Activated CD4-positive, alpha-beta T cell treated with anti-CD3 and anti-CD28 coated beads, Interleukin-2, amount 10 ng/mL, durations not matched to agents 24 days and 14 days (primary cell): Measurements from ENCODE around the gene APOL3. TPM values are rescaled to one million over a fixed set of nuclear protein-coding genes. Genes with fewer than 3 reads are reported as not detected.

Experiments used
- DNase-seq: peaks from one replicate; pipeline ENCODE4 v3.0.0; 2022
- H3K27ac Mint-ChIP-seq: one replicate; pipeline ENCODE4 v1.8.0; 2022; ENCODE audit warnings: mild to moderate bottlenecking, mixed read lengths
- H3K27me3 Mint-ChIP-seq: one replicate; pipeline ENCODE4 v1.8.0; 2022; ENCODE audit warnings: mixed read lengths
- H3K36me3 Mint-ChIP-seq: one replicate; pipeline ENCODE4 v1.8.0; 2022; ENCODE audit warnings: low read depth, mild to moderate bottlenecking, mixed read lengths
- H3K4me1 Mint-ChIP-seq: one replicate; pipeline ENCODE4 v1.8.0; 2021; ENCODE audit warnings: mixed read lengths
- H3K4me3 Mint-ChIP-seq: one replicate; pipeline ENCODE4 v1.8.0; 2022; ENCODE audit warnings: mild to moderate bottlenecking, moderate library complexity, mixed read lengths
- H3K9me3 Mint-ChIP-seq: one replicate; pipeline ENCODE4 v1.8.0; 2021; ENCODE audit warnings: mixed read lengths
- intact Hi-C: fragments of 100-400 bp; cut with micrococcal nuclease; formaldehyde crosslinking; loops from one replicate; pipeline ENCODE4 v1.15.1; 2023
- total RNA-seq: library from RNA; stranded (reverse); gene quantifications from 2 replicates; pipeline ENCODE4 v1.2.3, GENCODE V29; 2022

The APOL3 gene
- total RNA-seq, 1 donor from 2014 or later = 42.2 TPM

DNA sequence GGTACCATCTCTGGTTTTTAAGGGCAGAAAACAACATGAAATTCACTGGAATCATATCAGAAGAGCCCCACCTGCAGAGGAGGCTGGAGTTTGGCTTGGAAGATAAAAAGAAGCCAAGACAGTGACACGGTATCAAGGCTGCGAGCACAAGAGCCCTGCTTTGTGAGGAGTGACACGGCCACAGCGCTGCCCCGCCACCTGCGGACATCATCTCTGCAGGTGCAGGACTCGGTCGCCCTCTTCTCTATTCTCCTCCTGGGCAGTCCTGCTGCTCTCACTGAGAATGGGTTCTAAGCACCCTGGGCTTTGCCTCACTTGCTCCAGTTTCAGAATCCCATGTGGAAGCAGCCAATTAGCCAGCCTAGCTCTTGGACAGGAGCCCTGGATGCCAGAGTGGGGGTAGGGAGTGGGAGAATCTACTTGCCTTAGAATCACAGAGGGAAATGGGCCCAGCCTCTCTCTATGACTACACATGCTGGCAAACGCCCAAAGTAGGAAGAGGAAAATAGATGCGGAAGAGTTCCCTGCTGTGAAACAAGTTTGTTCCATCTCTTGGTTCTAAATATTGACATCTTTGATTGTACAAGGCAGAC lies 24.0 kb upstream of the APOL3 start:
- H3K9me3 Mint-ChIP-seq = no peaks in the 10 kb centered on the region
- H3K4me3 Mint-ChIP-seq = no peak overlapping the region
- no peak for DNase-seq
- intact Hi-C loops = no loop called here
- H3K4me1 Mint-ChIP-seq = peaks cover 3% of the 10 kb centered on the region
- peaks cover 13% of the 10 kb centered on the region for H3K27me3 Mint-ChIP-seq
- no peak overlapping the region for H3K27ac Mint-ChIP-seq
- no peaks in the 10 kb centered on the region for H3K36me3 Mint-ChIP-seq

DNA sequence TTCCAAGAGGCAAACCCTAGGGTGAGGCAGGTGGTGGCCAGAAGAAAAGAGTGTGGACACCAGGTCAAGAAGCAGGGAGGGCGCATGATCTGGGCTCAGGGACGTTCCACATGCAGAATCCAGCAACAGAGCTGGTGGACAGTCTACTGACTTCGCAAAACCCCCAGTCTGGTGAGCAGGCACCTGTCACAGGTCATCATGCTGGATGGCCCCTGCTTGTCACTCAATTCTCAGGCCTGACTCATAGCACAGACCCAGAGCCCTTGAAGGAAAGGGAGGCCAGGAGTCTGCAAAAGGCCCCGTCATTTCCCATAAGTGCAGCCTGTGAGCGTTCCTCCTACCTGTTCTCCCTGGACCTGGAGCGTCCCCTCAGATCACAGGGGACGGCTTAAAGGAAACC lies 22.9 kb upstream of the APOL3 start:
- no peak overlapping the region for H3K4me3 Mint-ChIP-seq
- no peaks in the 10 kb centered on the region for H3K36me3 Mint-ChIP-seq
- no peak for DNase-seq
- no peaks in the 10 kb centered on the region for H3K9me3 Mint-ChIP-seq
- peaks cover 3% of the 10 kb centered on the region for H3K4me1 Mint-ChIP-seq
- intact Hi-C loops = no loop called here
- no peak overlapping the region for H3K27ac Mint-ChIP-seq
- H3K27me3 Mint-ChIP-seq = peaks cover 12% of the 10 kb centered on the region

DNA sequence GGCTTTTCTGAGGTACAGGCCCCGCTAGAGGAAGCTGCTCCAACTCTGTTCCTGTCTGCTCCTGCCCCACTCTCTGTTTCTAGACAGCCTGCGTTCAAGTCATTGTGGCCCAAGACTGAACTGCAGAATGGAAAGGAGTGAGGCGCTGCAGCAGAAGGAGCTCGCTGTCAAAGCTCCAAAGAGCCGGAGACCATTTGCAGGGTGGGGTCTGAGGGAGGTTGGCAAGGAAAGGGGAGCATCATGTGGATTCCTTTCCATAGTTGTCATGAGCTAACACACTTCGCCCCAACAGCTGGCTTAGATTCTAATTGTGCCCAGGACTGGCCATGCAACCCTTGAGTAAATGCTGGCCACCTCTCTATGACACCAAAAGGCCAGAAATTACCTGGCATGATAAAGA lies 22.3 kb upstream of the APOL3 start:
- H3K27me3 Mint-ChIP-seq = peaks cover 12% of the 10 kb centered on the region
- no peak overlapping the region for H3K4me3 Mint-ChIP-seq
- H3K4me1 Mint-ChIP-seq = peaks cover 3% of the 10 kb centered on the region
- no peaks in the 10 kb centered on the region for H3K9me3 Mint-ChIP-seq
- H3K36me3 Mint-ChIP-seq = no peaks in the 10 kb centered on the region
- no peak overlapping the region for H3K27ac Mint-ChIP-seq
- intact Hi-C loops = no loop called here
- DNase-seq = no peak

DNA sequence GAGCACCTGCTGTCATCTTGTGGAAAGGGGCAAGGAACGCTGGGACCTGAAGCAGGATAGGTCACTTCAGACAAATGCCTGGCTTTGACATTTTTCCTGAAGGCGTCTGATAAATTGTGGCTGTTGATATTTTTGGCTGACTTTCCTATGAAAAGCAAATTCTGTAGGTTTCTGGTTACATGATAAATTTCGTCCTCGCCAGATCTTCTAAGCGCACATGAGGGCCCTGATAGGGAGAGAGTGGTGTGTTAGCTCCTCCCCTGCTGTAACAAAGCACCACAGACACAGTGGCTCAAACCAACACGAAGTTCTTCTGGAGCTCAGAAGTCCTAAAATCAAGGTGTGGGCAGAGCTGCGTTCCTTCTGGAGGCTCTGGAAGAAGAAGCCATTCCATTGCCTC lies 21.5 kb upstream of the APOL3 start:
- H3K4me3 Mint-ChIP-seq = no peak overlapping the region

DNA sequence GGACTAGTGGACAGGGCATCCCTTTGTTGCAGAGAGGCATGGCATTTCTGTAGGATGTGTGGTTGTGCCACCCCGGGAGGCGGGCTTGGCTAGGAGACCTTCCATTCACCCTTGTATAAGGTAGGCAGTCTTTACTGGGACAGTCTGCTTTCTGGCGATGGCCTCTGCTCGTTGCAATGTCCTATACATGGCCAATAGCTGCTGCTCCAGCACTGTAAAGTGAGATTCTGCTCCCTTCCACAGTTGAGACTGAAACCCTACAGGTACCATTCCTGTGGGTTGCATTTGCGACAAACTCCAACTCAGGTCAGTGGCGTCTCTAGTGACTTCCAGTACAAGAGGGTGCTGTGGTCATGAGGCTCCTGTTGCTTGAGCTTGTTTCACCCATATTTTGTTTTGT lies 20.4 kb upstream of the APOL3 start:
- Mint-ChIP-seq H3K9me3 (peaks cover 10% of the 10 kb centered on the region), H3K27ac (no peak overlapping the region), H3K4me1 (peaks cover 3% of the 10 kb centered on the region), H3K4me3 (no peak overlapping the region), H3K27me3 (peaks cover 12% of the 10 kb centered on the region), H3K36me3 (no peaks in the 10 kb centered on the region)
- intact Hi-C loops = loop anchor here (1.0 to 2.0 kb wide), 2 partner anchors 24 to 36 kb away; no protein-coding TSS in a partner anchor
- no peak for DNase-seq

More for the DNA sequence above, 21.5 kb upstream of the APOL3 start:
- H3K27ac Mint-ChIP-seq = no peak overlapping the region
- peaks cover 3% of the 10 kb centered on the region for H3K9me3 Mint-ChIP-seq
- intact Hi-C loops = no loop called here
- H3K4me1 Mint-ChIP-seq = peaks cover 3% of the 10 kb centered on the region
- no peaks in the 10 kb centered on the region for H3K36me3 Mint-ChIP-seq
- peaks cover 12% of the 10 kb centered on the region for H3K27me3 Mint-ChIP-seq
- DNase-seq = no peak

DNA sequence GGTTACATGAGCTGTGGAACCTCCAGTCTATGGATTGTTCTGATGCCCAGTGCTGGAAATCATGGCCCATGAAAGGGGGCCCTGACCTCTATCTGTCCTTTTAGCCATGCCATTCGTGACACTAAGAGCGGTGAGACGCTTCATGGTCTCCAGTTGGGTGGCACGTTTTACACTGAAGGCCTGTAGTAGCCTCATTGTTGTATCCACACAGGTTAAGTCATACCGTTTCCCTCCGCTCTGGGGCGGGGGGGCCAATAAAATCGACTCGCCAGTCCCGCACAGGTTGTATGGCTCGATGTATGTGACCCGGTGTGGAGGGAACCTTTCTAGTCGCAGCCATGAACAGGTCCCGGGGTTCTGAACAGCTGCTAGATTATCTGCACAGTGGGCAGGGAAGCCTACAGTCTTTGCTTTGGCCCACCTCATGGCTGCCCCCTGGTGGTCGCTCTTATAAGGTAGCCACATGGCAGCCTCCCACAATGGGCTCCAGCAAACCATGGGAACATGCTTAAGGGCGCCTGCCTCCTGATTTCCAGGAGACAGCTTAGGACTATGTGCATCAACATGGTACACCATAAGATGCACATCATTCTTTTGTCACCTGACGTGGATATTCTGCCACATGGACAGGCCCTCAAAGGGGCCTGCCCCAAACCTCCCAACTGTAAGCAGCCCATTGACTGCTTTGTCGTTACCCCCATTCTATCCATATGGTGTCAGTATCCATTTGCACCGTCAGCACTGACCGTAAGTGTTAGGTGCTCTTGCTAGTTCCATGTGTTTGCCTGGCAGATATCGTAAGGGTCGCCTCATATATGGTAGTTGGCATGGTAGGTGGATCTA lies 19.7 kb upstream of the APOL3 start:
- no peaks in the 10 kb centered on the region for H3K36me3 Mint-ChIP-seq
- H3K4me3 Mint-ChIP-seq = no peak overlapping the region
- intact Hi-C loops = loop anchor here (1.0 to 2.0 kb wide), 2 partner anchors 23 to 35 kb away; no protein-coding TSS in a partner anchor

DNA sequence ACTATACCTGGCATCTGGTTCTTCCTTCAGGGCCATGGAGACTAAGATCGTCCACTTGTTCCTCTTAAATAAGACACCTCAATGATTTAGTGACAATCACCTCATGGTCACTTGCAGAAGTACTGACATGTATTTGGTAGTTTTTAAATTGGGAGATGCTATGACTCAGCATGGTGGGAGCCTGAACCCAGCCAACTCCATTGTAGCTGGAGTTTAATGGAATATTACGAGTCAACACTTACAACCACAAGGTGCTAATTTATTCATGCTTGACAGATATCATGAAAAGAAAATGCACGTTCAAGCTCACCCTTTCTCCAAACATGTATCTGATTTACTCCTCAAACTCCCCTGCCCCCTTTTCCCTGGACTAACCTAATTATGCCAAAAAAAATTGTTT lies 16.6 kb upstream of the APOL3 start:
- peaks cover 10% of the 10 kb centered on the region for H3K9me3 Mint-ChIP-seq
- intact Hi-C loops = no loop called here
- no peak overlapping the region for H3K27ac Mint-ChIP-seq
- H3K4me1 Mint-ChIP-seq = peaks cover 3% of the 10 kb centered on the region
- H3K36me3 Mint-ChIP-seq = no peaks in the 10 kb centered on the region
- H3K4me3 Mint-ChIP-seq = no peak overlapping the region
- peaks cover 8% of the 10 kb centered on the region for H3K27me3 Mint-ChIP-seq
- no peak for DNase-seq

More for the DNA sequence above, 19.7 kb upstream of the APOL3 start:
- H3K9me3 Mint-ChIP-seq = peaks cover 10% of the 10 kb centered on the region
- H3K27ac Mint-ChIP-seq = no peak overlapping the region
- peaks cover 12% of the 10 kb centered on the region for H3K27me3 Mint-ChIP-seq
- peaks cover 3% of the 10 kb centered on the region for H3K4me1 Mint-ChIP-seq
- peak; percentile 94 for DNase-seq

DNA sequence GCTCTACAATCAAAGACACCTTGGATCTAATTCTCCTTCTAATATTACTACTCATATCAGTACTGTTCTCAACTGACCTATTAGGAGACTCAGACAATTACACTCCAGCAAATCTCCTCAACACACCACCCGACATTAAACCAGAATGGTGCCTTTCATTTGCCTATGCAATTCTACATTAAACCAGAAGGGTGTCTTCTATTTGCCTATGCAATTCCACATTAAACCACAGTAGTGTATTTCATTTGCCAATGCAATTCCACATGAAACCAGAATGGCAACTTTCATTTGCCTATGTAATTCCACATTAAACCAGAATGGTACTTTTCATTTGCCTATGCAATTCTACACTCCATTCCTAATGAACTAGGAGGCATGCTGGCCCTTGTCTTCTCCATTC lies 15.3 kb upstream of the APOL3 start:
- no peaks in the 10 kb centered on the region for H3K36me3 Mint-ChIP-seq
- H3K4me3 Mint-ChIP-seq = no peak overlapping the region
- H3K4me1 Mint-ChIP-seq = peaks cover 3% of the 10 kb centered on the region
- intact Hi-C loops = no loop called here
- H3K9me3 Mint-ChIP-seq = peaks cover 10% of the 10 kb centered on the region
- no peak for DNase-seq
- peaks cover 9% of the 10 kb centered on the region for H3K27me3 Mint-ChIP-seq
- H3K27ac Mint-ChIP-seq = no peak overlapping the region

DNA sequence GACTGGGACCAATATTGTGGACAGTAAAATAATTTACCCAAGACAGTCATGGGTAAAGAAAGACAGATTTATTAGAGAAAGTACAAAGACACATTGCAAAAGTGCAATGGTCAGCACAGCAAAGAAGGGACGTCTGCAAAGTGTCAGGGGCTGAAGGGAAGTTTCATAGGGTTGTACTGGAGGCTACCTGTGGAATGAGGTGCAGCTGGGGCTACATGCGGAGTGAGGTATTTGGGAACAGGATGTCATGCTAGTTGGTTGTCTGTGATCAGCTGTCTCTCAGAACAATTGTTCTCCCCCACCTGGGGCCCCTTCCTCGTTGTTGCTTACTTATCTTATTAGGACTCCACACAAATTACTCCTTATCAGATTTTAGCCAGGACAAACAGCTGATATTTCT lies 11.4 kb upstream of the APOL3 start:
- intact Hi-C loops = no loop called here
- no peak for DNase-seq
- Mint-ChIP-seq H3K4me1 (peaks cover 6% of the 10 kb centered on the region), H3K36me3 (peaks cover 1% of the 10 kb centered on the region), H3K27ac (no peak overlapping the region), H3K9me3 (peaks cover 12% of the 10 kb centered on the region), H3K4me3 (no peak overlapping the region), H3K27me3 (peaks cover 9% of the 10 kb centered on the region)

DNA sequence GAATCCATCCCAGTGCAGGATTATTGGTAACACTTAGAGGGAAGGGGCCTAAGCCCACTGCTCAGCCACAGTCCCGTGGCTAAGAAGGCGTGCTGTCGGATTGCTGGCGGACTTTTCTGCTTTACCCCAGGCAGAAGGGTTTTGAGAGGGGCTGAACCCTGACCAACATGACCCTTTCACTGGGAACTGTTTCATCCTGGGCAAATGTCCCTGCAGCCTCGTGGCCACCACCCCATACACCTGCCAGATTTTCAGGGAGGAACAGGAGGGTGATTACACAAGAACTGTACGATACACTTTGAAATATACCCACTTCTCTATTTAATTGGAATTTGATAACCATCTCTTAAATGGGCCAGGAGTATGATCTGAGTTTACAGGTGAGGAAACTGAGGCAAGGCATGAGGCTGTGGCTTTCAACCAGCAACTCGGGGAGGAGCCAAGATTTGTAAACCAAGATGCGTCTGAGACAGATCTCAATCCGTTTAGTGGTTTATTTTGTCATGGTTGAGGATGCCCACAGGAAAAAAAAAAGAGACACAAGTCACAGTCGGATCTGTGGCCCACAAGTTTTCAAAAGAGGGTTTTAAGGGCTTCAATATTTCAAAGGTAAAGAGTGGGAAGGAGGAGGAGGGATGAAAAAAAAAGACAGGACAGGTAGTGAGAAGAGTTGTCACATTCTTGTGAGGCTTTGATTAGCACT lies 6.1 kb upstream of the APOL3 start:
- Mint-ChIP-seq H3K27ac (peak overlapping the region; percentile 48), H3K36me3 (peaks cover 1% of the 10 kb centered on the region), H3K4me3 (peak overlapping the region; percentile 42), H3K9me3 (peaks cover 5% of the 10 kb centered on the region), H3K4me1 (peaks cover 42% of the 10 kb centered on the region), H3K27me3 (peaks cover 2% of the 10 kb centered on the region)
- DNase-seq = peak; percentile 80
- intact Hi-C loops = loop anchor here (10.0 kb wide), 1 partner anchor 318 kb away; the partner anchor contains the start of gene TXN2

DNA sequence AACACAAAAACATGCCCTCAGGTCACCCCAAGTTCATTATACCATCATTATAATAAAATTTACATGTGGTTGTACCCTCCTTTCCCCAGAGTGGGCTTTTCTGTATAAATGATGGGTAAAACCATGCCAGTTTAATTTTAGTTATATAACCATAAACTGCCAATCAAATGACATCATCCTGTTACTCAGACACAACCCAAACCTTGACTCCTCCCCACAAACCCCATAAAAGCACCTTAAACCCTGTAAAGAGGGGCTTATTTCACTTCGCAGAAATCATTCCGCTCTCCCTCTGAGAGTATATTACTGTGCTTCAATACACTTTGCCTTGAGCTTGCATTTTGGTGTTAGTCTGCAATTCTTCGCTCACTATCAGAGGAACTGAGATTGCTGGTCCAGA lies 5.5 kb upstream of the APOL3 start:
- Mint-ChIP-seq H3K4me1 (peaks cover 48% of the 10 kb centered on the region), H3K36me3 (peaks cover 1% of the 10 kb centered on the region), H3K27me3 (no peaks in the 10 kb centered on the region), H3K9me3 (peaks cover 5% of the 10 kb centered on the region), H3K27ac (peak overlapping the region; percentile 47), H3K4me3 (no peak overlapping the region)
- DNase-seq = no peak
- intact Hi-C loops = loop anchor here (10.0 kb wide), 1 partner anchor 319 kb away; the partner anchor contains the start of gene TXN2

DNA sequence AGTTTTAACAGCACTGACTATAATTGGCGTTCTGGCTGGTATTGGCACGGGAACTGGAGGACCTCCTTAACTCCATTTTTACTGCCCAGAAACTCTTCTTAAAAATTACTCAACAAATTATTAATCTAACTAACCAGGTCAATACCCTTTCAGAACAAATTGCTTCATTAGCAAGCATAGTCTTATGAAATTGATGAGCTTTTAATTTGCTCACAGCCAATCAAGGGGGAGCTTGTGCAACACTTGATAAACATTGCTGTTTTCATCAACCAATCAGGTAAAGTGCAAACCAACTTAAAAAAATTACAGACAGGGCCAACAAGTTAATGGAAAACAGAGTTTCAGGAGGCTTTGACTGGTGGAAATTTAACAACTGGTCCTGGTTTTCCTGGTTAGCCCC lies 4.6 kb upstream of the APOL3 start:
- Mint-ChIP-seq H3K36me3 (peaks cover 1% of the 10 kb centered on the region), H3K27ac (no peak overlapping the region), H3K4me3 (no peak overlapping the region), H3K27me3 (no peaks in the 10 kb centered on the region), H3K4me1 (peaks cover 57% of the 10 kb centered on the region), H3K9me3 (peaks cover 5% of the 10 kb centered on the region)
- no peak for DNase-seq
- intact Hi-C loops = loop anchor here (10.0 kb wide), 1 partner anchor 320 kb away; the partner anchor contains the start of gene TXN2

DNA sequence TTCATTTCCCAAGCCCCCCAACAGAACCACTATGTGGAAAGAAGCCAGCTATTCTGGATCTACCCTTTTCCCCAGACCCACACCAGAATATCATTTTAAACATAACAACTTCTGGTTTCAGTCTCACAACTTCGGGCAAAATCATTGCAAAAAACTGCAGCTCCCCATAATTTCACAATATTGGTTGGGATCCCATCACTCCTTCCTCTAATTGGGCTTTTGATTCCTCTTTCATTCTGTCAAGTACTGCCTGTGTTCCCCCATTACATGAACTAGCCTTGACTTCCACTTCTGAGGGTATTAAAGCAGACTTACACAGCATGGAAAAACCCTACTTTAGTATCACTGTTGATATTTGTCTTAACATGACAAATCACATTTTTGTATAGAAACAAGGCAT lies 4.1 kb upstream of the APOL3 start:
- H3K36me3 Mint-ChIP-seq = peaks cover 3% of the 10 kb centered on the region
- intact Hi-C loops = loop anchor here (10.0 kb wide), 1 partner anchor 320 kb away; the partner anchor contains the start of gene TXN2
- no peak overlapping the region for H3K27ac Mint-ChIP-seq
- peaks cover 59% of the 10 kb centered on the region for H3K4me1 Mint-ChIP-seq
- H3K9me3 Mint-ChIP-seq = peaks cover 5% of the 10 kb centered on the region
- H3K4me3 Mint-ChIP-seq = no peak overlapping the region
- H3K27me3 Mint-ChIP-seq = no peaks in the 10 kb centered on the region
- DNase-seq = no peak

DNA sequence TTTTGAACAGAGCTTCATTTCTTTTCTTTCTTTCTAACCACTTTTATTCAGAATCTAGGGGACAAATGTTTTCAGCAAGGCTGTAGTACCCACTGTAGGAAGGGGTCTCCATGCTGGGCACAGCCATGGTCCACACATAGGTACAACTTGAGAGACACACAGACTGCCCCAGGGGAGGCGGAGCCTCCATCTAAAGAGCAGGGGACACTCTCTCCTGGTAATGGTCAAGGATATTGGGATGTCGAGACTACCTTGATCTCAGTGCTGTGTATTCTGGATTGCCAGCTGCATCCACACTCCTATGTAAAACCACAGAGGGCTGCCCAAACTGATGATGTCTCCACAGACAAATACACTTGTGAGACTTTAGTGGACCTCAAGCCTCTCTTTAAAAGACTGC lies 2.9 kb upstream of the APOL3 start:
- Mint-ChIP-seq H3K4me1 (peaks cover 70% of the 10 kb centered on the region), H3K36me3 (peaks cover 6% of the 10 kb centered on the region), H3K27ac (no peak overlapping the region), H3K27me3 (no peaks in the 10 kb centered on the region), H3K4me3 (no peak overlapping the region), H3K9me3 (no peaks in the 10 kb centered on the region)
- no peak for DNase-seq
- intact Hi-C loops = loop anchor here (10.0 kb wide), 1 partner anchor 321 kb away; the partner anchor contains the start of gene TXN2
